ENCODE data around the gene NIPSNAP2. TPM values are rescaled to one million over a fixed set of nuclear protein-coding genes. Genes with fewer than 3 reads are reported as not detected.

NIPSNAP2 gene
- total RNA-seq (ENCODE audit: low replicate concordance), result 32.2 and 55.0 TPM in 2 replicates

- peak; percentile 46 for DNase-seq (ENCODE audit: low read depth)
- peak within 1 kb of the TSS; percentile 75 for H3K4me3 ChIP-seq (ENCODE audit: low read depth, low read length)
- TF ChIP-seq, protein P1, sequence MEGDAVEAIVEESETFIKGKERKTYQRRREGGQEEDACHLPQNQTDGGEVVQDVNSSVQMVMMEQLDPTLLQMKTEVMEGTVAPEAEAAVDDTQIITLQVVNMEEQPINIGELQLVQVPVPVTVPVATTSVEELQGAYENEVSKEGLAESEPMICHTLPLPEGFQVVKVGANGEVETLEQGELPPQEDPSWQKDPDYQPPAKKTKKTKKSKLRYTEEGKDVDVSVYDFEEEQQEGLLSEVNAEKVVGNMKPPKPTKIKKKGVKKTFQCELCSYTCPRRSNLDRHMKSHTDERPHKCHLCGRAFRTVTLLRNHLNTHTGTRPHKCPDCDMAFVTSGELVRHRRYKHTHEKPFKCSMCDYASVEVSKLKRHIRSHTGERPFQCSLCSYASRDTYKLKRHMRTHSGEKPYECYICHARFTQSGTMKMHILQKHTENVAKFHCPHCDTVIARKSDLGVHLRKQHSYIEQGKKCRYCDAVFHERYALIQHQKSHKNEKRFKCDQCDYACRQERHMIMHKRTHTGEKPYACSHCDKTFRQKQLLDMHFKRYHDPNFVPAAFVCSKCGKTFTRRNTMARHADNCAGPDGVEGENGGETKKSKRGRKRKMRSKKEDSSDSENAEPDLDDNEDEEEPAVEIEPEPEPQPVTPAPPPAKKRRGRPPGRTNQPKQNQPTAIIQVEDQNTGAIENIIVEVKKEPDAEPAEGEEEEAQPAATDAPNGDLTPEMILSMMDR (IDR thresholded peaks at IDR 0.05; ENCODE audit: insufficient read depth, low read length), result peak; percentile 38
Observed at GRCh38 chr7:55964261-55965099, at the start of gene NIPSNAP2. Gene NIPSNAP2 (plus strand): TSS chr7:55964585. CDS start chr7:55964610, 25 bp downstream.

DNA sequence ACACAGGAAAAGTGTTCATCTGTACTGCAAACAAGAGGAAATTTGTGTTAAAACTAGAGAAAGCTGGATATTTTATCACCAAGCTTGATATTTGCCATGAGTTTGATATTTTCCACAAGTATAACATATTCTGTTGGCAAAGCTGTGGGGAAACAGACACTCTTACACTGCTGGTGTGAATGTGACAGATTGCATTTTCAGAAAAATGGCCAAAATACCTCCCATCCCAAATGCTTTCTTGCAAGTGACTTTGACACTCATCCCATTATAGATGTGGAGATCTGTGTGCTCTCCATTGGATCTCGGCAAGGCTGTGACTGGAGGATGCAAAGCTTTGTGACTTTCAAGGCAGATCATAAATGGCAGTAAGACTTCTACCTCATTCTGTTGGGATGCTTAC, 46.6 kb upstream of the NIPSNAP2 start:
- TF ChIP-seq, protein P1 (IDR thresholded peaks at IDR 0.05; ENCODE audit: insufficient read depth, low read length), result no peak
- no peak for DNase-seq (ENCODE audit: low read depth)
- no peak overlapping the region for H3K4me3 ChIP-seq (ENCODE audit: low read depth, low read length)

GRCh38 chr7:55928006-55928767, 36.2 kb upstream of the NIPSNAP2 start:
- TF ChIP-seq, protein P1 (IDR thresholded peaks at IDR 0.05; ENCODE audit: insufficient read depth, low read length), result no peak
- H3K4me3 ChIP-seq (ENCODE audit: low read depth, low read length), result no peak overlapping the region
- no peak for DNase-seq (ENCODE audit: low read depth)

DNA sequence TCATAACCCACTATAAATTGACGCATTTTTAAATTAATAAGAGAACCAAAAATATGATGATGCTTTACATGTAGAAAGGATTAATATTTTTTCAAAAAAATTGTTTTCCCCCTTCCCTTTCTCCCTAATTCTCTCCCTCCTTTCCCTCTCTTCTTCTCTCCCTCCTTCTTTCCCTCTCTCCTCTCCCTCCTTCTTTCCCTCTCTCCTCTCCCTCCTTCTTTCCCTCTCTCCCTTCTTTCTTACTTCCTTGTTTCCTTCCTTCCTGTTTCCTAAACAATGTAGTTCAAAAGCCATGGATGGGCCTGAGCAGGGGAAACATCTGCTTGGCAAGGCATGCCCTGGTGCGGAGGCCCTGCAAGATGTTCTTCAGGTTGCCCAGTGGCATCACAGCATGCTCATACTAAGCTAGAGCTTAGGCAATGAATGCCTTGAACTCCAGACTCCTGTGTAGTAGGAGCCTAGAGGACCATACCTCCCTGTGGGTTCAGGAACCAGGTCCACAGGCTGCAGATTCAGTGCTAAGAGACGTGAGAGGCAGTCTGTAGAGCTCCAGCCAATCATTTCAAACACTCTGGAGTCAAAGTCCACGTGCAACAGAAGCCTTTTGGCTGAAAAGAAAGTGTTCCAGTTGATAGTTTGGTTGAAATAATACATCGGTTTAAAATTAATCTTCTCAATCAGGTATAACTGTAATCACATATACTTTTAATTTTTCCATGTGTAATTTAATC, 32.8 kb upstream of the NIPSNAP2 start:
- TF ChIP-seq, protein P1 (IDR thresholded peaks at IDR 0.05; ENCODE audit: insufficient read depth, low read length), result no peak
- DNase-seq (ENCODE audit: low read depth), result no peak
- H3K4me3 ChIP-seq (ENCODE audit: low read depth, low read length), result no peak overlapping the region

- TF ChIP-seq, protein P1 (IDR thresholded peaks at IDR 0.05; ENCODE audit: insufficient read depth, low read length), result no peak
- no peak overlapping the region for H3K4me3 ChIP-seq (ENCODE audit: low read depth, low read length)
Observed at GRCh38 chr7:55939514-55940123, 24.8 kb upstream of the NIPSNAP2 start.

GRCh38 chr7:55946545-55946944, 17.8 kb upstream of the NIPSNAP2 start:
- TF ChIP-seq, protein P1 (IDR thresholded peaks at IDR 0.05; ENCODE audit: insufficient read depth, low read length), result no peak
- no peak for DNase-seq (ENCODE audit: low read depth)
- no peak overlapping the region for H3K4me3 ChIP-seq (ENCODE audit: low read depth, low read length)

More at GRCh38 chr7:55939514-55940123, 24.8 kb upstream of the NIPSNAP2 start:
- DNase-seq (ENCODE audit: low read depth), result no peak

Data from fibroblast of the aortic adventitia (primary cell).